ENCODE results near the gene GOLGA6L24.
"Not testable (repeated sequence)": the region's sequence is repeated elsewhere in the genome, so short reads cannot be mapped to it uniquely, and the experiment has no call there.

Gene GOLGA6L24

DNA sequence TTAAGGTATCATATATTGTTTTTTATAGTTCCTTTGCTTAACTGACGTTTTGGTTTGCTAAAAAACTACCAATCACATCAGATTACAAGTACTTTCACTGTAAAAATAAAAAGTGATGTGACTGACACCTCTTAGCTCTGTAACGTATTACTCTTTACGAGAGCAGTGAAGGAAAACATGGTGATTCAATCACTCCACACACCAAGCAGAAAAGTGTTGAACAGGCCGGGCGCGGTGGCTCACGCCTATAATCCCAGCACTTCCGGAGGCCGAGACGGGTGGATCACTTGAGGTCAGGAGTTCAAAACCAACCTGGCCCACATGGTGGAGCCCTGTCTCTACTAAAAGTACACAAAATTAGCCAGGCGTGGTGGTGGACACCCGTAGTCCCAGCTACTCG is 39.8 kb downstream of the GOLGA6L24 start:
- H3K36me3 ChIP-seq (ENCODE audit: insufficient read depth, low read length): peaks cover 24% of the 10 kb centered on the region
- not testable (repeated sequence) for H3K4me1 ChIP-seq (ENCODE audit: insufficient read depth, low read length); H3K9me3 ChIP-seq (ENCODE audit: insufficient read depth, low read depth, low read length); H3K27me3 ChIP-seq (ENCODE audit: insufficient read depth, low read length); H3K4me3 ChIP-seq (ENCODE audit: low read length); H3K27ac ChIP-seq (ENCODE audit: low read depth, low read length); H3K9ac ChIP-seq (ENCODE audit: low read depth, low read length)
- WGBS: 97% methylated on average over 10 of the region's 13 CpGs

- H3K27ac ChIP-seq (ENCODE audit: low read depth, low read length); H3K4me1 ChIP-seq (ENCODE audit: insufficient read depth, low read length); H3K27me3 ChIP-seq (ENCODE audit: insufficient read depth, low read length); H3K9me3 ChIP-seq (ENCODE audit: insufficient read depth, low read depth, low read length); H3K9ac ChIP-seq (ENCODE audit: low read depth, low read length); H3K4me3 ChIP-seq (ENCODE audit: low read length): not testable (repeated sequence)
- peaks cover 27% of the 10 kb centered on the region for H3K36me3 ChIP-seq (ENCODE audit: insufficient read depth, low read length)
- 98% methylated on average over 7 of the region's 7 CpGs for WGBS
Measured at GRCh38 chr15:28316958-28317357, 40.9 kb downstream of the GOLGA6L24 start.

DNA sequence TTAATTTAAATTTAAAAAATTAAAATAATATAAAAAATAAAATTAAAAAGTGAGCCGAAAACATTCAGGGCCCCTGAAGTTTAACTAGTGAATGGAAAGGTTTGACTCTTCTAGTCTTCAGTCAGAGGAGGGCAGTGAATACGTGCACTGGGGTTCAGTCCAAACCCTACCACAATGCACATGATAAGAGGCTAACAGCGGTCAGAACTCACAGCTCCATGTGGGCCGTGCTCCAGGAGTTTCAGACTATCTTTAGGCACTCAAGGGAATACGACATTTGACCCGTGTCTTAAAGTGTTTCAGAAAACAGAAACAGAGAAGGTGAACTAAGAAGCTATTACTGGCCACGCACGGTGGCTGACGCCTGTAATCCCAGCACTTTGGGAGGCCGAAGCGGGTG is 47.4 kb downstream of the GOLGA6L24 start:
- not testable (repeated sequence) for H3K27me3 ChIP-seq (ENCODE audit: insufficient read depth, low read length); H3K4me1 ChIP-seq (ENCODE audit: insufficient read depth, low read length); H3K9me3 ChIP-seq (ENCODE audit: insufficient read depth, low read depth, low read length); H3K9ac ChIP-seq (ENCODE audit: low read depth, low read length); H3K4me3 ChIP-seq (ENCODE audit: low read length); H3K27ac ChIP-seq (ENCODE audit: low read depth, low read length)
- peaks cover 36% of the 10 kb centered on the region for H3K36me3 ChIP-seq (ENCODE audit: insufficient read depth, low read length)
- 85% methylated on average over 9 of the region's 11 CpGs for WGBS

DNA sequence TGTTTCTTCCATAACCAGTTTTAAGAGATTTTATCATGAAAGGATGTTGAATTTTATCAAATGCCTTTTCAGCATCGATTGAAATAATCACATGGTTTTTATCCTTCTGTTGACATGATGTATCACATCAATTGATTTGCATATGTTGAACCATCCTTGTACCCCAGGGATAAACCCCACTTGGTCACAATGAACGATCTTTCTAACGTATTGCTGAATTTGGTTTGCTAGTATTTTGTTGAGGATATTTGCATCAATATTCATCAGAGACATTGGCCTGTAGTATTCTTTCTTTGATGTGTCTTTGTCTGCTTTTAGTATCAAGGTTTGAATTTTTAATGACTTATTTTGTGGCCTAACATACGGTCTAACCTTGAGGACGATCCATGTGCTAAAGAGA is 49.2 kb downstream of the GOLGA6L24 start:
- not testable (repeated sequence) for H3K4me3 ChIP-seq (ENCODE audit: low read length); H3K9ac ChIP-seq (ENCODE audit: low read depth, low read length); H3K27me3 ChIP-seq (ENCODE audit: insufficient read depth, low read length); H3K9me3 ChIP-seq (ENCODE audit: insufficient read depth, low read depth, low read length); H3K4me1 ChIP-seq (ENCODE audit: insufficient read depth, low read length); H3K27ac ChIP-seq (ENCODE audit: low read depth, low read length)
- WGBS: 86% methylated on average over 3 of the region's 5 CpGs
- H3K36me3 ChIP-seq (ENCODE audit: insufficient read depth, low read length): peaks cover 26% of the 10 kb centered on the region

Measured in HUES64 (cell line).